GM23338 (cell line): ENCODE measurements around the gene RHBDL3.

Source experiments
- CREB1 ChIP-seq: fragments of 250-450 bp; sonication (Bioruptor Pico); IDR thresholded peaks from 2 replicates; pipeline ENCODE4 v1.5.0; 2020; ENCODE audit warnings: low read depth, mild to moderate bottlenecking, moderate library complexity
- CTCF ChIP-seq, 2 experiments: fragments of 200-600 bp in 1 of 2; sonication (generic) in 1 of 2; conservative IDR thresholded peaks; 2 replicates each; pipeline versions ENCODE4 v1.5.1 to v1.6.1; 2016 to 2017; ENCODE audit warnings: antibody characterized with exemption in 2 of 2, low read depth in 2 of 2, mild to moderate bottlenecking in 2 of 2, moderate library complexity in 1 of 2
- EZH2 ChIP-seq: fragments of 200-600 bp; sonication (generic); IDR thresholded peaks from one replicate; pipeline ENCODE4 v1.8.0; 2017; ENCODE audit warnings: antibody characterized with exemption, mild to moderate bottlenecking, low read depth; ENCODE audit not compliant: unreplicated experiment
- EZH2phosphoT487 ChIP-seq: fragments of 200-600 bp; sonication (generic); IDR thresholded peaks from one replicate; pipeline ENCODE4 v1.8.1; 2018; ENCODE audit warnings: antibody characterized with exemption; ENCODE audit not compliant: unreplicated experiment
- JUNB ChIP-seq: IDR thresholded peaks from one replicate; pipeline ENCODE4 v1.6.1; 2016; ENCODE audit warnings: antibody characterized with exemption; ENCODE audit not compliant: unreplicated experiment
- POLR2AphosphoS5 ChIP-seq: IDR thresholded peaks from 2 replicates; pipeline ENCODE4 v1.6.1; 2016; ENCODE audit warnings: antibody characterized with exemption, low read depth
- STAT1 ChIP-seq: IDR thresholded peaks from one replicate; pipeline ENCODE4 v1.6.1; 2016; ENCODE audit warnings: antibody characterized with exemption; ENCODE audit not compliant: unreplicated experiment
- TF ChIP-seq, protein P1 (sequence below): IDR thresholded peaks from one replicate; pipeline ENCODE4 v1.6.1; 2018; ENCODE audit warnings: antibody characterized with exemption; ENCODE audit not compliant: unreplicated experiment

DNA sequence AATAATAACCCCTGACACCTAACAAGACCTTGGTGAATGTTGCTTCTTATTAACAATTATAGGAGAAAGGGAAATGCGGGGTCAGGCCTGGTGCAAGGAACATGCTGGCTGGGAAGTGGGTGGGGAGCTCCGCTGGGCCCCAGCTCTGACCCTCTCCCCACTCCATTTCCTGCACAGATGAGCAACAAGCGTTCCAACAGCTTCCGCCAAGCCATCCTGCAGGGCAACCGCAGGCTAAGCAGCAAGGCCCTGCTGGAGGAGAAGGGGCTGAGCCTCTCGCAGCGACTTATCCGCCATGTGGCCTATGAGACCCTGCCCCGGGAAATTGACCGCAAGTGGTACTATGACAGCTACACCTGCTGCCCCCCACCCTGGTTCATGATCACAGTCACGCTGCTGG is 23.0 kb downstream of the RHBDL3 start:
- TF ChIP-seq CTCF (conservative IDR thresholded peaks at IDR 0.05; ENCODE audit: low read depth in 2 of 2) (no peak), CREB1 (CRISPR knock-in tag) (no peak), POLR2AphosphoS5 (no peak), EZH2phosphoT487 (no peak), EZH2 (no peak), JUNB (no peak), STAT1 (no peak)
- TF ChIP-seq, protein P1, sequence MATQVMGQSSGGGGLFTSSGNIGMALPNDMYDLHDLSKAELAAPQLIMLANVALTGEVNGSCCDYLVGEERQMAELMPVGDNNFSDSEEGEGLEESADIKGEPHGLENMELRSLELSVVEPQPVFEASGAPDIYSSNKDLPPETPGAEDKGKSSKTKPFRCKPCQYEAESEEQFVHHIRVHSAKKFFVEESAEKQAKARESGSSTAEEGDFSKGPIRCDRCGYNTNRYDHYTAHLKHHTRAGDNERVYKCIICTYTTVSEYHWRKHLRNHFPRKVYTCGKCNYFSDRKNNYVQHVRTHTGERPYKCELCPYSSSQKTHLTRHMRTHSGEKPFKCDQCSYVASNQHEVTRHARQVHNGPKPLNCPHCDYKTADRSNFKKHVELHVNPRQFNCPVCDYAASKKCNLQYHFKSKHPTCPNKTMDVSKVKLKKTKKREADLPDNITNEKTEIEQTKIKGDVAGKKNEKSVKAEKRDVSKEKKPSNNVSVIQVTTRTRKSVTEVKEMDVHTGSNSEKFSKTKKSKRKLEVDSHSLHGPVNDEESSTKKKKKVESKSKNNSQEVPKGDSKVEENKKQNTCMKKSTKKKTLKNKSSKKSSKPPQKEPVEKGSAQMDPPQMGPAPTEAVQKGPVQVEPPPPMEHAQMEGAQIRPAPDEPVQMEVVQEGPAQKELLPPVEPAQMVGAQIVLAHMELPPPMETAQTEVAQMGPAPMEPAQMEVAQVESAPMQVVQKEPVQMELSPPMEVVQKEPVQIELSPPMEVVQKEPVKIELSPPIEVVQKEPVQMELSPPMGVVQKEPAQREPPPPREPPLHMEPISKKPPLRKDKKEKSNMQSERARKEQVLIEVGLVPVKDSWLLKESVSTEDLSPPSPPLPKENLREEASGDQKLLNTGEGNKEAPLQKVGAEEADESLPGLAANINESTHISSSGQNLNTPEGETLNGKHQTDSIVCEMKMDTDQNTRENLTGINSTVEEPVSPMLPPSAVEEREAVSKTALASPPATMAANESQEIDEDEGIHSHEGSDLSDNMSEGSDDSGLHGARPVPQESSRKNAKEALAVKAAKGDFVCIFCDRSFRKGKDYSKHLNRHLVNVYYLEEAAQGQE = no peak
